HCT116 (cell line): Measurements from ENCODE around the gene PIGN. TPM values are rescaled to one million over a fixed set of nuclear protein-coding genes. Genes with fewer than 3 reads are reported as not detected.

ENCODE experiments used
- ATAC-seq: fragments of 200-7000 bp; cut with Tn5 transposase; 2 replicates; pipeline ENCODE4 v1.9.1; 2020; ENCODE audit warnings: mild to moderate bottlenecking, moderate library complexity
- BruUV-seq: library from RNA; stranded (reverse); fragments of 400-500 nt; replicated peaks from 2 replicates; lab custom pipeline; 2021; lab: Mats Ljungman, UMichigan
- CTCF ChIA-PET: fragments of 300-600 bp; sonication (Branson Sonifier 250); formaldehyde crosslinking; loops from one replicate; lab custom pipeline; 2021; ENCODE audit warnings: antibody characterized with exemption; lab: Charles Lee
- POLR2A ChIA-PET: fragments of 300-600, 350-600 bp; sonication (Branson Sonifier 250); formaldehyde crosslinking; loops from one replicate; lab custom pipeline; 2021; ENCODE audit warnings: antibody characterized with exemption; lab: Charles Lee
- RAD21 ChIA-PET, 2 experiments: fragments of 300-600 bp; sonication (Branson Sonifier 250); formaldehyde crosslinking; loops; one replicate each; lab custom pipeline; 2023; ENCODE audit warnings: low total read pairs in 2 of 2; ENCODE audit not compliant: uncharacterized antibody in 2 of 2, unreplicated experiment in 2 of 2, low non-redundant PET in 1 of 2; lab: Charles Lee
- DNase-seq: peaks from one replicate; pipeline ENCODE4 v3.0.0-alpha.2; 2010; ENCODE audit warnings: low read depth, low spot score
- H2AFZ ChIP-seq: fragments of 200-600 bp; shearing (Covaris generic), sonication (generic); 2 replicates; pipeline ENCODE4 v1.6.1; 2017; ENCODE audit warnings: low read depth, mixed run types, mixed read lengths, antibody characterized with exemption, low read length; ENCODE audit not compliant: poor library complexity, severe bottlenecking
- H3K27ac ChIP-seq: 2 replicates; pipeline ENCODE4 v1.5.1; 2012; ENCODE audit warnings: low read depth, low read length
- H3K27me3 ChIP-seq: fragments of 200-600 bp; sonication (generic); 2 replicates; pipeline ENCODE4 v1.6.1; 2016; ENCODE audit warnings: mixed run types, low read length, mixed read lengths; ENCODE audit not compliant: insufficient read depth
- H3K36me3 ChIP-seq, 2 experiments: fragments of 200-500 bp in 1 of 2; fragments of 200-600 bp in 1 of 2; sonication (Bioruptor generic) in 1 of 2; sonication (generic) in 1 of 2; 2 replicates each; pipeline versions ENCODE4 v1.5.1 to v1.6.1; 2014 to 2016; ENCODE audit warnings: low read length in 2 of 2, inconsistent platforms in 1 of 2, mixed read lengths in 1 of 2, mixed run types in 1 of 2; ENCODE audit not compliant: insufficient read depth in 2 of 2, control insufficient read depth in 1 of 2
- H3K4me1 ChIP-seq, 2 experiments: fragments of 200-600 bp in 1 of 2; sonication (generic) in 1 of 2; 2 replicates each; pipeline versions ENCODE4 v1.5.1 to v1.6.1; 2012 to 2017; ENCODE audit warnings: low read length in 2 of 2, inconsistent platforms in 1 of 2, mild to moderate bottlenecking in 1 of 2, mixed read lengths in 1 of 2, mixed run types in 1 of 2, moderate library complexity in 1 of 2; ENCODE audit not compliant: insufficient read depth in 2 of 2, control insufficient read depth in 1 of 2
- H3K4me2 ChIP-seq: fragments of 200-600 bp; sonication (generic); 2 replicates; pipeline ENCODE4 v1.6.1; 2017; ENCODE audit warnings: mixed run types, low read length, mixed read lengths
- H3K4me3 ChIP-seq, 2 experiments: fragments of 200-600 bp in 1 of 2; sonication (generic) in 1 of 2; replicated peaks in 1 of 2; 2 replicates each; pipeline ENCODE4 v1.5.1; 2011 to 2016; ENCODE audit warnings: low read length in 2 of 2, control low read depth in 1 of 2, low read depth in 1 of 2, mild to moderate bottlenecking in 1 of 2, mixed read lengths in 1 of 2, mixed run types in 1 of 2
- H3K79me2 ChIP-seq: fragments of 200-600 bp; sonication (generic); 2 replicates; pipeline ENCODE4 v1.6.1; 2017; ENCODE audit warnings: mild to moderate bottlenecking, mixed run types, low read length, moderate library complexity, mixed read lengths; ENCODE audit not compliant: insufficient read depth
- H3K9ac ChIP-seq: fragments of 200-600 bp; sonication (generic); 2 replicates; pipeline ENCODE4 v1.6.1; 2016; ENCODE audit warnings: low read length, mixed read lengths
- H3K9me2 ChIP-seq: fragments of 200-600 bp; sonication (generic), shearing (Covaris generic); 2 replicates; pipeline ENCODE4 v1.6.1; 2017; ENCODE audit warnings: mixed run types, mild to moderate bottlenecking, moderate library complexity; ENCODE audit not compliant: insufficient read depth
- H3K9me3 ChIP-seq, 2 experiments: fragments of 200-500 bp in 1 of 2; fragments of 200-600 bp in 1 of 2; sonication (Bioruptor generic) in 1 of 2; sonication (generic) in 1 of 2; 2 replicates each; pipeline ENCODE4 v1.6.1; 2014 to 2017; ENCODE audit warnings: low read length in 2 of 2, mixed read lengths in 2 of 2, inconsistent platforms in 1 of 2, low read depth in 1 of 2, mild to moderate bottlenecking in 1 of 2, mixed run types in 1 of 2, moderate library complexity in 1 of 2; ENCODE audit not compliant: control insufficient read depth in 1 of 2, insufficient read depth in 1 of 2
- H4K20me1 ChIP-seq: fragments of 200-600 bp; sonication (generic), shearing (Covaris generic); 2 replicates; pipeline ENCODE4 v1.6.1; 2017; ENCODE audit warnings: mixed run types, mild to moderate bottlenecking, moderate library complexity; ENCODE audit not compliant: insufficient read depth
- CEBPB ChIP-seq: IDR thresholded peaks from 2 replicates; pipeline ENCODE4 v1.6.1; 2012; ENCODE audit warnings: low read depth
- EGR1 ChIP-seq: IDR thresholded peaks from 2 replicates; pipeline ENCODE4 v1.6.1; 2012; ENCODE audit warnings: low read depth
- ELF1 ChIP-seq: IDR thresholded peaks from 2 replicates; pipeline ENCODE4 v1.6.1; 2012; ENCODE audit warnings: low read depth, borderline replicate concordance
- SIN3A ChIP-seq: IDR thresholded peaks from 2 replicates; pipeline ENCODE4 v1.6.1; 2012; ENCODE audit warnings: low read depth
- SRF ChIP-seq: IDR thresholded peaks from 2 replicates; pipeline ENCODE4 v1.6.1; 2012; ENCODE audit warnings: low read depth
- ZFX ChIP-seq: fragments of 450-650 bp; IDR thresholded peaks from 2 replicates; pipeline ENCODE4 v1.6.1; 2017
- ZNF274 ChIP-seq: fragments of 200-500 bp; sonication (Bioruptor generic); IDR thresholded peaks from 2 replicates; pipeline ENCODE4 v1.6.1; 2014; ENCODE audit warnings: mild to moderate bottlenecking, low read depth, low read length, inconsistent platforms
- intact Hi-C: fragments of 100-400 bp; cut with micrococcal nuclease; formaldehyde crosslinking; loops from 2 replicates; pipeline ENCODE4 v1.10.0; 2022
- total RNA-seq: library from RNA; stranded (reverse); gene quantifications from one replicate; pipeline ENCODE4 v1.2.1, GENCODE V29; 2021; ENCODE audit not compliant: unreplicated experiment
- TF ChIP-seq, protein P1 (sequence below): IDR thresholded peaks from 2 replicates; pipeline ENCODE4 v1.6.1; 2012

PIGN gene
- total RNA-seq, 1 experiment from 2014 or later: 12.2 TPM

DNA sequence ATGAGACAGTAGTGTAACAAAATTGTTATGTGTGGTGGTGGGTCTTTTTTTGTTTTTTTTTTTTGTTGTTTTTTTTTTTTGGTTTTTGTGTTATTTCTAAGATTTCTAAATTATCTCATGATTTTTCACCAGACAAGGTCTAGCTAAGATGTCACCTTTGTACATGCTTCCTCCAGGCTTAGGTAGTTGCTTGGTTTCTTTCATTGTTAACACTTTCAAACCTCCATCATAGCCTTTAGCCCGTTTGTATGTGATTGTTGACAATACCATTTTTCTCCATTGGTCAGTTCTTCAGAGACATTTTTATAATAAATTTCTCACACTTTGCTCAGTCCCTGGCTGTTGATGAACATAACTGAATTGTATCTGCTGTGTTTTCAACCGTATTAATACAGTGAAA, 2.4 kb upstream of the PIGN start:
- DNase-seq: no peak
- Histone ChIP-seq H3K79me2 (peaks cover 85% of the 10 kb centered on the region), H3K4me2 (peak overlapping the region; percentile 91), H3K4me3 (no peak overlapping the region), H3K36me3 (no peaks in the 10 kb centered on the region), H4K20me1 (no peaks in the 10 kb centered on the region), H3K27ac (no peak overlapping the region), H2AFZ (no peak overlapping the region), H3K9me3 (no peaks in the 10 kb centered on the region), H3K4me1 (peaks cover 7 to 14% of the 10 kb centered on the region in 2 experiments; a peak in 3 of 4 replicates), H3K27me3 (no peaks in the 10 kb centered on the region), H3K9me2 (no peaks in the 10 kb centered on the region), H3K9ac (no peak overlapping the region)
- BruUV-seq: no TSS peak
- CTCF ChIA-PET: no interaction called here
- RAD21 ChIA-PET: no interaction called here
- intact Hi-C loops: loop anchor here (10.0 kb wide), 1 partner anchor 1176 kb away; the partner anchor contains the start of gene KDSR
- ATAC-seq: no peak
- no peak for TF ChIP-seq EGR1
- TF ChIP-seq ZFX: no peak
- TF ChIP-seq ZNF274: no peak
- TF ChIP-seq CEBPB: no peak
- TF ChIP-seq ELF1: no peak
- no peak for TF ChIP-seq SRF
- POLR2A ChIA-PET: no interaction called here

DNA sequence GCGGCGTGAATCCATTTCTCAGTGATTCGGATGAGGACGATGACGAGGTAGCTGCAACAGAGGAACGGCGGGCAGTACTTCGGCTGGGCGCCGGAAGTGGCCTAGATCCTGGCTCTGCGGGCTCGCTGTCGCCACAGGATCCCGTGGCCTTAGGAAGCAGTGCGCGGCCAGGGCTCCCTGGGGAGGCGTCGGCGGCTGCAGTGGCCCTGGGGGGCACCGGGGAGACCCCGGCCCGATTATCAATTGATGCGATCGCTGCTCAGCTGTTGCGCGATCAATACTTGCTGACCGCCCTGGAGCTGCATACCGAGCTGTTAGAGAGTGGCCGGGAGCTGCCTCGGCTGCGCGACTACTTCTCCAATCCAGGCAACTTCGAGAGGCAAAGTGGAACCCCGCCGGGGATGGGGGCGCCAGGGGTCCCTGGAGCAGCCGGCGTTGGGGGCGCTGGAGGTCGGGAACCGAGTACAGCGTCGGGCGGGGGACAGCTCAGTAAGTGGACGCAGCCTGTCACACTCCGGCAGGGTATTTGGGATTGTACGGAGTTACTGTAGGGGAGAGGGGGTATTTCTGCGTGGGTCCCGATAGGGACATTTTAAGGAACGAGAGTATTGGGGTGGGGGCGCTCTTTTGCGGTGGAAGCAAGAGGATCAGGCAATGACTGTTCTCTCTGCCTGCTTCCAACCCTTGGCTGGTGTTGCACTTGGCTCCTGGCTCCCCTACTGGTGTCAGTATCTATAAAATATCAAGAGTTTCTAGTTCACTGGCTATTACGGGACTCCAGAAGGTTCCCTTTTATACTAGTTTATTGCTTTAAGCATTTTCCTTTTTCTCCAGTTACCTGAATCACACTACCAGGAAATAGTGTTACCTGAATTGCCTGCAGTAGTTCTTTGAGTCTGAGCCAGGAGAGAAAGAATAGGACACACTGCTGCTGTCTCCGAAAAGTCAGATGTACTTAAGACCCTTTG, 971 bp upstream of the PIGN start:
- Histone ChIP-seq H3K27me3 (no peaks in the 10 kb centered on the region), H3K79me2 (peaks cover 72% of the 10 kb centered on the region), H3K9me3 (no peaks in the 10 kb centered on the region), H3K9ac (peak overlapping the region; percentile 81), H4K20me1 (no peaks in the 10 kb centered on the region), H3K27ac (peak overlapping the region; percentile 74), H3K9me2 (no peaks in the 10 kb centered on the region), H3K36me3 (no peaks in the 10 kb centered on the region), H3K4me3 (peak overlapping the region; percentile 89 to 96), H3K4me2 (peak overlapping the region; percentile 91), H2AFZ (no peak overlapping the region), H3K4me1 (peaks cover 7 to 14% of the 10 kb centered on the region in 2 experiments; a peak in 3 of 4 replicates)
- ATAC-seq: peak; percentile 13
- RAD21 ChIA-PET: no interaction called here
- no peak for DNase-seq
- CTCF ChIA-PET: interaction anchor here (1.3 to 1.6 kb wide), 5 partner anchors 9 to 395 kb away, joined by 3 to 9 read pairs (median 4); no protein-coding TSS in a partner anchor
- POLR2A ChIA-PET: interaction anchor here (1.0 to 1.3 kb wide), 2 partner anchors 12 to 38 kb away, joined by 3 to 4 read pairs; no protein-coding TSS in a partner anchor
- BruUV-seq: no TSS peak
- intact Hi-C loops: loop anchor here (10.0 kb wide), 1 partner anchor 1177 kb away; the partner anchor contains the start of gene KDSR
- TF ChIP-seq, protein P1, sequence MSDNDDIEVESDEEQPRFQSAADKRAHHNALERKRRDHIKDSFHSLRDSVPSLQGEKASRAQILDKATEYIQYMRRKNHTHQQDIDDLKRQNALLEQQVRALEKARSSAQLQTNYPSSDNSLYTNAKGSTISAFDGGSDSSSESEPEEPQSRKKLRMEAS: 0 out of 2 replicates have a peak, but pooled peaks have one; percentile 20
- TF ChIP-seq SIN3A: no peak
